Stimulated activated CD4-positive, alpha-beta T cell treated with anti-CD3 and anti-CD28 coated beads, Interleukin-15, amount 100 ng/mL, for 1 hour (primary cell): ENCODE data around the gene MAGI1.

Experiments
- DNase-seq, 2 donors: peaks; one replicate each; pipeline ENCODE4 v3.0.0-alpha.2; 2020; ENCODE audit warnings: low read depth in 1 of 2, low spot score in 1 of 2

MAGI1 gene

GRCh38 chr3:65672871-65673815 is 365.6 kb downstream of the MAGI1 start:
- no peak for DNase-seq

- DNase-seq = no peak
Observed at GRCh38 chr3:65672061-65672460, 366.7 kb downstream of the MAGI1 start.

- no peak for DNase-seq
Observed at GRCh38 chr3:65671004-65671403, 367.7 kb downstream of the MAGI1 start.

- no peak for DNase-seq
Observed at GRCh38 chr3:65669163-65669875, 369.4 kb downstream of the MAGI1 start.

GRCh38 chr3:65667963-65668362 is 370.8 kb downstream of the MAGI1 start:
- DNase-seq = no peak

- DNase-seq = no peak
Observed at GRCh38 chr3:65666448-65667091, 372.1 kb downstream of the MAGI1 start.

GRCh38 chr3:65665915-65666314 is 372.8 kb downstream of the MAGI1 start:
- DNase-seq = no peak

GRCh38 chr3:65664931-65665330 is 373.8 kb downstream of the MAGI1 start:
- no peak for DNase-seq

- DNase-seq = no peak
Observed at GRCh38 chr3:65664446-65664845, 374.3 kb downstream of the MAGI1 start.

- no peak for DNase-seq
Observed at GRCh38 chr3:65662095-65662494, 376.6 kb downstream of the MAGI1 start.

GRCh38 chr3:65660000-65660598 is 378.6 kb downstream of the MAGI1 start:
- DNase-seq = no peak

GRCh38 chr3:65659396-65659795 is 379.3 kb downstream of the MAGI1 start:
- no peak for DNase-seq

- no peak for DNase-seq
Observed at GRCh38 chr3:65658401-65658800, 380.3 kb downstream of the MAGI1 start.

GRCh38 chr3:65655061-65655460 is 383.7 kb downstream of the MAGI1 start:
- DNase-seq = no peak

GRCh38 chr3:65653731-65654130 is 385.0 kb downstream of the MAGI1 start:
- DNase-seq = no peak

GRCh38 chr3:65650247-65650646 is 388.5 kb downstream of the MAGI1 start:
- no peak for DNase-seq

- DNase-seq = no peak
Observed at GRCh38 chr3:65647369-65647768, 391.3 kb downstream of the MAGI1 start.

- no peak for DNase-seq
Observed at GRCh38 chr3:65642883-65643282, 395.8 kb downstream of the MAGI1 start.

GRCh38 chr3:65641777-65642176 is 396.9 kb downstream of the MAGI1 start:
- DNase-seq = no peak

GRCh38 chr3:65641045-65641444 is 397.7 kb downstream of the MAGI1 start:
- DNase-seq = no peak

GRCh38 chr3:65639444-65639843 is 399.3 kb downstream of the MAGI1 start:
- DNase-seq = no peak
